IMR-90 (cell line): ENCODE results near the gene RAB3C. TPM values are rescaled to one million over a fixed set of nuclear protein-coding genes. Genes with fewer than 3 reads are reported as not detected.

Source experiments
- ATAC-seq: fragments of 200-7000 bp; cut with Tn5 transposase; 2 replicates; pipeline ENCODE4 v1.9.1; 2020; ENCODE audit warnings: low read depth, mild to moderate bottlenecking, moderate library complexity
- BruUV-seq: library from RNA; stranded (reverse); fragments of 400-500 nt; replicated peaks from 2 replicates; lab custom pipeline; 2021; lab: Mats Ljungman, UMichigan
- CTCF ChIA-PET: fragments of 300-600 bp; formaldehyde crosslinking; extraction: SDS; loops from one replicate; lab custom pipeline; 2021; ENCODE audit warnings: antibody characterized with exemption; lab: Yijun Ruan, JAX
- POLR2A ChIA-PET: fragments of 300-600 bp; sonication (Branson Sonifier 250); formaldehyde crosslinking; loops from one replicate; lab custom pipeline; 2022; ENCODE audit warnings: antibody characterized with exemption; ENCODE audit not compliant: unreplicated experiment; lab: Charles Lee
- DNase-seq: peaks from one replicate; pipeline ENCODE4 v3.0.0; 2013
- H2AFZ ChIP-seq: replicated peaks from 2 replicates; pipeline ENCODE3; 2013; ENCODE audit warnings: low read length, mild to moderate bottlenecking; ENCODE audit not compliant: poor library complexity
- H2AK5ac ChIP-seq: 2 replicates; pipeline ENCODE4 v1.6.1; 2013; ENCODE audit warnings: low read depth, low read length, inconsistent platforms
- H2AK9ac ChIP-seq: replicated peaks from 2 replicates; pipeline ENCODE3; 2013; ENCODE audit warnings: mild to moderate bottlenecking, low read depth, low read length, moderate library complexity; ENCODE audit not compliant: poor library complexity
- H2BK120ac ChIP-seq: 2 replicates; pipeline ENCODE4 v1.6.1; 2013; ENCODE audit warnings: low read depth, low read length, inconsistent platforms
- H2BK15ac ChIP-seq: 3 replicates; pipeline ENCODE4 v1.6.1; 2013; ENCODE audit warnings: low read depth, low read length, inconsistent platforms
- H2BK20ac ChIP-seq: 2 replicates; pipeline ENCODE4 v1.6.1; 2013; ENCODE audit warnings: low read depth, mild to moderate bottlenecking, inconsistent platforms, low read length, moderate library complexity
- H2BK5ac ChIP-seq: 2 replicates; pipeline ENCODE4 v1.6.1; 2013; ENCODE audit warnings: mild to moderate bottlenecking, low read depth, low read length, inconsistent platforms; ENCODE audit not compliant: poor library complexity, severe bottlenecking
- H3K14ac ChIP-seq: replicated peaks from 2 replicates; pipeline ENCODE4 v1.6.1; 2013; ENCODE audit warnings: low read depth, low read length, inconsistent platforms
- H3K18ac ChIP-seq: 2 replicates; pipeline ENCODE4 v1.6.1; 2013; ENCODE audit warnings: low read depth, low read length, control low read depth
- H3K23ac ChIP-seq: 2 replicates; pipeline ENCODE4 v1.6.1; 2013; ENCODE audit warnings: low read depth, low read length, inconsistent platforms
- H3K27ac ChIP-seq: 2 replicates; pipeline ENCODE4 v1.5.1; 2013; ENCODE audit warnings: mild to moderate bottlenecking, control low read depth, low read length; ENCODE audit not compliant: insufficient read depth
- H3K27me3 ChIP-seq: 2 replicates; pipeline ENCODE4 v1.6.1; 2013; ENCODE audit warnings: low read length; ENCODE audit not compliant: control insufficient read depth, insufficient read depth
- H3K36me3 ChIP-seq: 2 replicates; pipeline ENCODE4 v1.6.1; 2013; ENCODE audit warnings: low read length, mixed read lengths; ENCODE audit not compliant: control insufficient read depth, insufficient read depth
- H3K4ac ChIP-seq: 2 replicates; pipeline ENCODE4 v1.6.1; 2013; ENCODE audit warnings: low read depth, low read length, inconsistent platforms
- H3K4me1 ChIP-seq: 2 replicates; pipeline ENCODE4 v1.6.1; 2013; ENCODE audit warnings: low read length, mixed read lengths; ENCODE audit not compliant: control insufficient read depth, insufficient read depth
- H3K4me2 ChIP-seq: 2 replicates; pipeline ENCODE4 v1.6.1; 2013; ENCODE audit warnings: low read depth, mild to moderate bottlenecking, control low read depth, low read length, moderate library complexity
- H3K4me3 ChIP-seq: 2 replicates; pipeline ENCODE4 v1.5.1; 2013; ENCODE audit warnings: low read depth, mild to moderate bottlenecking, control low read depth, low read length, moderate library complexity; ENCODE audit not compliant: insufficient read depth
- H3K56ac ChIP-seq: 2 replicates; pipeline ENCODE4 v1.6.1; 2013; ENCODE audit warnings: low read length, inconsistent platforms; ENCODE audit not compliant: insufficient read depth; ENCODE audit errors: extremely low read depth
- H3K79me1 ChIP-seq, 2 experiments: 2 replicates each; pipeline ENCODE4 v1.6.1; 2013; ENCODE audit warnings: low read length in 2 of 2, inconsistent platforms in 1 of 2, low read depth in 1 of 2
- H3K9ac ChIP-seq: 2 replicates; pipeline ENCODE4 v1.6.1; 2013; ENCODE audit warnings: low read depth, low read length, control low read depth
- H3K9me1 ChIP-seq: 2 replicates; pipeline ENCODE4 v1.6.1; 2013; ENCODE audit warnings: low read length, inconsistent platforms; ENCODE audit not compliant: insufficient read depth
- H3K9me3 ChIP-seq: 2 replicates; pipeline ENCODE4 v1.6.1; 2013; ENCODE audit warnings: low read length; ENCODE audit not compliant: control insufficient read depth, insufficient read depth
- H4K20me1 ChIP-seq: 2 replicates; pipeline ENCODE4 v1.6.1; 2013; ENCODE audit warnings: low read length, inconsistent platforms; ENCODE audit not compliant: insufficient read depth
- H4K5ac ChIP-seq: 2 replicates; pipeline ENCODE4 v1.6.1; 2013; ENCODE audit warnings: mild to moderate bottlenecking, low read depth, low read length, control low read depth
- H4K8ac ChIP-seq, 2 experiments: 2 replicates each; pipeline ENCODE4 v1.6.1; 2013; ENCODE audit warnings: low read depth in 2 of 2, low read length in 2 of 2, control low read depth in 1 of 2, inconsistent platforms in 1 of 2
- H4K91ac ChIP-seq: 2 replicates; pipeline ENCODE4 v1.6.1; 2013; ENCODE audit warnings: low read depth, low read length, inconsistent platforms; ENCODE audit not compliant: insufficient read depth
- BHLHE40 ChIP-seq: fragments of 150-350 bp; IDR thresholded peaks from 2 replicates; pipeline ENCODE4 v1.6.1; 2016; ENCODE audit warnings: mild to moderate bottlenecking, low read depth, low read length
- CEBPB ChIP-seq: IDR thresholded peaks from 2 replicates; pipeline ENCODE4 v1.6.1; 2012; ENCODE audit warnings: low read depth, low read length, improper control_type of control experiment
- FOS ChIP-seq: fragments of 150-350 bp; IDR thresholded peaks from 2 replicates; pipeline ENCODE4 v1.6.1; 2016; ENCODE audit warnings: low read depth, low read length
- MXI1 ChIP-seq: IDR thresholded peaks from 2 replicates; pipeline ENCODE4 v1.6.1; 2012; ENCODE audit warnings: low read depth, mild to moderate bottlenecking, low read length, moderate library complexity, borderline replicate concordance
- POLR2A ChIP-seq: IDR thresholded peaks from 2 replicates; pipeline ENCODE4 v1.6.1; 2012; ENCODE audit warnings: mild to moderate bottlenecking, low read depth, low read length
- RAD21 ChIP-seq: IDR thresholded peaks from 2 replicates; pipeline ENCODE4 v1.6.1; 2012; ENCODE audit warnings: low read length, improper control_type of control experiment
- RCOR1 ChIP-seq: IDR thresholded peaks from 2 replicates; pipeline ENCODE4 v1.6.1; 2012; ENCODE audit warnings: mild to moderate bottlenecking, low read length, improper control_type of control experiment; ENCODE audit not compliant: insufficient replicate concordance
- RFX5 ChIP-seq: IDR thresholded peaks from 2 replicates; pipeline ENCODE4 v1.8.0; 2012; ENCODE audit warnings: low read depth, mild to moderate bottlenecking, low read length, moderate library complexity
- WGBS, 2 experiments: methylation state at CpG; one replicate each; pipeline versions ENCODE4 v1.1.5 to v1.1.7; 2013; ENCODE audit warnings: missing lambda C conversion rate in 2 of 2; ENCODE audit not compliant: insufficient read length in 1 of 2; ENCODE audit errors: extremely low coverage in 2 of 2; 5-methylcytosine and 5-hydroxymethylcytosine counted together
- dilution Hi-C: fragments of 300-500 bp; cut with HindIII; formaldehyde crosslinking; loops from one replicate; pipeline ENCODE4 v1.14.3; 2018; ENCODE audit warnings: low sequenced_read_pairs; ENCODE audit not compliant: unreplicated experiment
- in situ Hi-C: fragments of 300-500 bp; cut with MboI; formaldehyde crosslinking; loops from 3 replicates; pipeline ENCODE4 v1.14.3; 2019; ENCODE audit warnings: low sequenced_read_pairs, inconsistent platforms, mixed read lengths
- intact Hi-C: fragments of 100-400 bp; cut with micrococcal nuclease; formaldehyde crosslinking; loops from 2 replicates; pipeline ENCODE4 v1.10.0; 2022
- polyA plus RNA-seq, 3 experiments: library from polyadenylated mRNA; depleted of rRNA; stranded (reverse); fragments of >200 nt; gene quantifications; 2 replicates each; pipeline ENCODE4 v1.2.3, GENCODE V29; 2012; ENCODE audit warnings: low replicate concordance in 1 of 3
- total RNA-seq: library from RNA; depleted of rRNA; stranded (reverse); fragments of >200 nt; gene quantifications from 2 replicates; pipeline ENCODE4 v1.2.3, GENCODE V29; 2012
- TF ChIP-seq, protein P1 (sequence below): fragments of 150-350 bp; IDR thresholded peaks from 2 replicates; pipeline ENCODE4 v1.6.1; 2016; ENCODE audit warnings: low read depth, mild to moderate bottlenecking, low read length, moderate library complexity, borderline replicate concordance
- TF ChIP-seq, protein P2 (sequence below): fragments of 150-350 bp; IDR thresholded peaks from 2 replicates; pipeline ENCODE4 v1.6.1; 2017; ENCODE audit warnings: mild to moderate bottlenecking, antibody characterized with exemption, low read length, low read depth

The RAB3C gene
- total and polyA plus RNA-seq, 2 of the 4 experiments (the other 2 are of a cell fraction), result not detected

DNA sequence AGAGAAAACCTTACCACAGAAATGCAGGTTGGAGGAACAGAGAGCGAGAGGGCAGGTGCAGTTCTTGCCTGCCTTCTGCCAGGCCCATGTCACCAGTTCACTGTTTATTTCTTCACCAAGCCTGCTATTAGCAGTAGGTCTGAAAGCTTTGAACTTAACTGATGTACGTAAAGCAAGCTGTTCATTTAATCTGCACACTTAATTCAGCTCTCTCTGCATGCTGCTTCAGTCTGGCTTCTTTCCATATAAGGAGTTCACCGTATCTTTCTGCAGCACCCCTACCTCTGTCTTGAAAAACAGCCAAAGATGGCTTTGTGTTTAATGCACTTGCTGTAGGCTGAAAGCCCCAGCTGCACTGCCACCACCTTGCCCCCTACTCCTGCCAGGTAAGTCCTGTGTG lies 205.1 kb downstream of the RAB3C start:
- no peaks in the 10 kb centered on the region for H3K9me1 ChIP-seq
- H2BK20ac ChIP-seq, result no peak overlapping the region
- no peaks in the 10 kb centered on the region for H3K79me1 ChIP-seq
- CTCF ChIA-PET, result interaction anchor here (0.6 kb wide), 2 partner anchors 11 to 77 kb away, joined by 3 to 7 read pairs; no protein-coding TSS in a partner anchor
- H3K4ac ChIP-seq, result no peak overlapping the region
- intact Hi-C loops, result no loop called here
- no peaks in the 10 kb centered on the region for H3K4me1 ChIP-seq
- no peaks in the 10 kb centered on the region for H4K20me1 ChIP-seq
- no peak overlapping the region for H2BK5ac ChIP-seq
- H3K9me3 ChIP-seq, result no peaks in the 10 kb centered on the region
- ATAC-seq, result no peak
- in situ Hi-C loops, result no loop called here
- H3K4me3 ChIP-seq, result no peak overlapping the region
- H3K18ac ChIP-seq, result no peak overlapping the region
- H3K56ac ChIP-seq, result no peak overlapping the region
- no peaks in the 10 kb centered on the region; the same call in 1 of the 2 replicates for H3K27me3 ChIP-seq
- H2BK120ac ChIP-seq, result no peak overlapping the region
- 0% methylated on average over 1 of the region's 3 CpGs; no CpG with 5 or more reads in 1 of the 2 experiments for WGBS, 2 experiments
- no peak overlapping the region for H3K23ac ChIP-seq
- H3K36me3 ChIP-seq, result no peaks in the 10 kb centered on the region
- no peak overlapping the region for H3K27ac ChIP-seq
- DNase-seq, result no peak
- no peak overlapping the region for H2AK5ac ChIP-seq
- POLR2A ChIA-PET, result no interaction called here
- no peak overlapping the region for H2AFZ ChIP-seq
- no peak overlapping the region for H3K4me2 ChIP-seq
- H2BK15ac ChIP-seq, result no peak overlapping the region
- no peak overlapping the region for H2AK9ac ChIP-seq
- TF ChIP-seq MXI1 (no peak), RAD21 (no peak), BHLHE40 (no peak), POLR2A (no peak), RFX5 (no peak), FOS (no peak), CEBPB (no peak), RCOR1 (no peak)
- TF ChIP-seq, protein P1, sequence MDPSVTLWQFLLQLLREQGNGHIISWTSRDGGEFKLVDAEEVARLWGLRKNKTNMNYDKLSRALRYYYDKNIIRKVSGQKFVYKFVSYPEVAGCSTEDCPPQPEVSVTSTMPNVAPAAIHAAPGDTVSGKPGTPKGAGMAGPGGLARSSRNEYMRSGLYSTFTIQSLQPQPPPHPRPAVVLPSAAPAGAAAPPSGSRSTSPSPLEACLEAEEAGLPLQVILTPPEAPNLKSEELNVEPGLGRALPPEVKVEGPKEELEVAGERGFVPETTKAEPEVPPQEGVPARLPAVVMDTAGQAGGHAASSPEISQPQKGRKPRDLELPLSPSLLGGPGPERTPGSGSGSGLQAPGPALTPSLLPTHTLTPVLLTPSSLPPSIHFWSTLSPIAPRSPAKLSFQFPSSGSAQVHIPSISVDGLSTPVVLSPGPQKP, result no peak
- TF ChIP-seq, protein P2, sequence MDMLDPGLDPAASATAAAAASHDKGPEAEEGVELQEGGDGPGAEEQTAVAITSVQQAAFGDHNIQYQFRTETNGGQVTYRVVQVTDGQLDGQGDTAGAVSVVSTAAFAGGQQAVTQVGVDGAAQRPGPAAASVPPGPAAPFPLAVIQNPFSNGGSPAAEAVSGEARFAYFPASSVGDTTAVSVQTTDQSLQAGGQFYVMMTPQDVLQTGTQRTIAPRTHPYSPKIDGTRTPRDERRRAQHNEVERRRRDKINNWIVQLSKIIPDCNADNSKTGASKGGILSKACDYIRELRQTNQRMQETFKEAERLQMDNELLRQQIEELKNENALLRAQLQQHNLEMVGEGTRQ, result no peak
- H4K8ac ChIP-seq, result no peak overlapping the region
- dilution Hi-C loops, result no loop called here
- no TSS peak for BruUV-seq
- no peak overlapping the region for H4K91ac ChIP-seq
- H4K5ac ChIP-seq, result no peak overlapping the region
- no peak overlapping the region for H3K9ac ChIP-seq
- no peak overlapping the region for H3K14ac ChIP-seq
